HL-60/S4 treated with retinoic acid at 250 ng/mL for 4 days and 3 days (cell line): ENCODE data around the gene NCKAP5L.

Source experiments
- in situ Hi-C: fragments of 300-500 bp; cut with MboI; formaldehyde crosslinking; loops from 2 replicates; pipeline ENCODE4 v1.7.0; 2022; ENCODE audit warnings: low sequenced_read_pairs

NCKAP5L gene

GRCh38 chr12:49750027-49750995, 77.9 kb downstream of the NCKAP5L start:
- in situ Hi-C loops: no loop called here

GRCh38 chr12:49748800-49749199, 79.4 kb downstream of the NCKAP5L start:
- in situ Hi-C loops: no loop called here

- in situ Hi-C loops: no loop called here
Measured at GRCh38 chr12:49748306-49748705, 79.9 kb downstream of the NCKAP5L start.

GRCh38 chr12:49744363-49744885, 83.8 kb downstream of the NCKAP5L start:
- in situ Hi-C loops: no loop called here

GRCh38 chr12:49741882-49742620, 86.2 kb downstream of the NCKAP5L start:
- in situ Hi-C loops: no loop called here
